ENCODE data around the gene REEP1. TPM values are rescaled to one million over a fixed set of nuclear protein-coding genes. Genes with fewer than 3 reads are reported as not detected.

The REEP1 gene
- polyA plus RNA-seq, 1 experiment: 0.10 TPM

DNA sequence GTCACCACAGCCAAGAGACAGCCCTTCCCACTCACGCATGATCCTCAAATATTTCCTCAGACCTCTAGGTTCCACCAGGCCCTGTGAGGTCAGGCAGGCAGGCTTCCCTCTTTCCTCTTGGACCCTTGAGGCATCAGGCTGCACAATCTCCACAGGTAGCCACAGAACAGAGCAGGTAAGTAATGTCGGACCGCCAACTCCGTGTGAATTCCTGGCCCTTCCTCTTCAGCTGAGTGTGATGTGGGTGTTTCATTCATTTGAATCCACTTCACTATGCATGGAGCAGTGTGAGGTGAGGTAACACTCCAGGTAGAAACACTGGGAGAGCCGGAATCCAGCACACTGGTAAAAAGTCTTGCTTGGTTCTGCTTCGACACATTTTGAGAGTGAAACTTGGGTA, 94.2 kb downstream of the REEP1 start:
- H3K27ac ChIP-seq (ENCODE audit: low read depth, low read length): no peak overlapping the region
- no peaks in the 10 kb centered on the region for H3K9me3 ChIP-seq (ENCODE audit: control insufficient read depth, insufficient read depth, low read length)
- CTCF ChIA-PET: no interaction called here
- POLR2A ChIA-PET: no interaction called here
- H3K4me3 ChIP-seq (ENCODE audit: low read depth, low read length): no peak overlapping the region
- peaks cover 27% of the 10 kb centered on the region for H3K27me3 ChIP-seq (ENCODE audit: control insufficient read depth, insufficient read depth, low read length)
- TF ChIP-seq, protein P1, sequence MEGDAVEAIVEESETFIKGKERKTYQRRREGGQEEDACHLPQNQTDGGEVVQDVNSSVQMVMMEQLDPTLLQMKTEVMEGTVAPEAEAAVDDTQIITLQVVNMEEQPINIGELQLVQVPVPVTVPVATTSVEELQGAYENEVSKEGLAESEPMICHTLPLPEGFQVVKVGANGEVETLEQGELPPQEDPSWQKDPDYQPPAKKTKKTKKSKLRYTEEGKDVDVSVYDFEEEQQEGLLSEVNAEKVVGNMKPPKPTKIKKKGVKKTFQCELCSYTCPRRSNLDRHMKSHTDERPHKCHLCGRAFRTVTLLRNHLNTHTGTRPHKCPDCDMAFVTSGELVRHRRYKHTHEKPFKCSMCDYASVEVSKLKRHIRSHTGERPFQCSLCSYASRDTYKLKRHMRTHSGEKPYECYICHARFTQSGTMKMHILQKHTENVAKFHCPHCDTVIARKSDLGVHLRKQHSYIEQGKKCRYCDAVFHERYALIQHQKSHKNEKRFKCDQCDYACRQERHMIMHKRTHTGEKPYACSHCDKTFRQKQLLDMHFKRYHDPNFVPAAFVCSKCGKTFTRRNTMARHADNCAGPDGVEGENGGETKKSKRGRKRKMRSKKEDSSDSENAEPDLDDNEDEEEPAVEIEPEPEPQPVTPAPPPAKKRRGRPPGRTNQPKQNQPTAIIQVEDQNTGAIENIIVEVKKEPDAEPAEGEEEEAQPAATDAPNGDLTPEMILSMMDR (IDR thresholded peaks at IDR 0.05; ENCODE audit: low read depth, low read length): no peak
- no peak for DNase-seq (ENCODE audit: low read depth, low spot score)

DNA sequence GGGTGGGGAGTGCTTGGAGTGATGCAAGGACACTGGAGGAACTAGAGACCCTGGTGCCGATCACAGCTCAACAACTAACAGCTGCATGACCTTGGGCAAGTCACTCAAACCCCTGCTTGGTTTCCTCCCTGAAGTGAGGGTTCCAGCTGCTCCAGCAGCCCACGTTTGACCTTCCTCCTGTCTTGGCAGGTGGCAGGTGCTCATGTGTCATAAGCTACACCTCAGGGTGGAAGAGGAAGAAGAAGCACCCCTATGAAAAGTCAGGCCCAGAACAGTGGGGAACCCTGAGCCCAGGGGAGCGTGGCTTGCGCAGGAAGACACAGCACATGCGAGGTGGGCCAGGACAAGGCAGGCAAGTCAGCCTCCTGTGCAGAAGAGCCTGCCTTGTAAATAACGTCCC, 95.8 kb downstream of the REEP1 start:
- Histone ChIP-seq H3K27me3 (ENCODE audit: control insufficient read depth, insufficient read depth, low read length) (peaks cover 27% of the 10 kb centered on the region), H3K4me3 (ENCODE audit: low read depth, low read length) (no peak overlapping the region), H3K9me3 (ENCODE audit: control insufficient read depth, insufficient read depth, low read length) (no peaks in the 10 kb centered on the region), H3K27ac (ENCODE audit: low read depth, low read length) (no peak overlapping the region)
- DNase-seq (ENCODE audit: low read depth, low spot score): no peak
- POLR2A ChIA-PET: interaction anchor here (0.6 kb wide), 1 partner anchor 88 kb away, joined by 6 read pairs; no protein-coding TSS in a partner anchor
- CTCF ChIA-PET: no interaction called here
- TF ChIP-seq, protein P1 (IDR thresholded peaks at IDR 0.05; ENCODE audit: low read depth, low read length): no peak

DNA sequence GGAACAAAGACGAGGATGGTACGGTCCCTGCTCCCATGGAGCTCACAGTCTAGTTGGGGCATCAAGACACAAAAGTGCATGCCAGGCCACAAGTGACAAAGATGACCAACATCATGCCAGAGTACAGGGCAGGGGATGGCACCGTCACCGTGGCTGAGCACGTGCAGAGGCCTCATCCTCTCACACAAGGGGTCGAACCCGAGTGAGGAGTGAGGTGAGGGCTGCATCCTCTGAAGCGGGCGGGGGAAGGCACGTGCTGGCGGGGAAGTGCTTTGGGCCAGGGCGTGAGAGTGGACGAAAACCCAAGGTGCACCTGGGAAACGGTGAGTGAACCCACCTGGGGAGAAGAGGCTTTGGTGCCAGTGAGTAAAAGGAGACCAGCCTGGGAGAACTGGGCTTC, 97.2 kb downstream of the REEP1 start:
- H3K9me3 ChIP-seq (ENCODE audit: control insufficient read depth, insufficient read depth, low read length): no peaks in the 10 kb centered on the region
- DNase-seq (ENCODE audit: low read depth, low spot score): no peak
- CTCF ChIA-PET: no interaction called here
- POLR2A ChIA-PET: no interaction called here
- H3K27me3 ChIP-seq (ENCODE audit: control insufficient read depth, insufficient read depth, low read length): peaks cover 27% of the 10 kb centered on the region
- TF ChIP-seq, protein P1 (IDR thresholded peaks at IDR 0.05; ENCODE audit: low read depth, low read length): no peak
- H3K27ac ChIP-seq (ENCODE audit: low read depth, low read length): no peak overlapping the region
- H3K4me3 ChIP-seq (ENCODE audit: low read depth, low read length): no peak overlapping the region

- Histone ChIP-seq H3K9me3 (ENCODE audit: control insufficient read depth, insufficient read depth, low read length) (no peaks in the 10 kb centered on the region), H3K4me3 (ENCODE audit: low read depth, low read length) (no peak overlapping the region), H3K27me3 (ENCODE audit: control insufficient read depth, insufficient read depth, low read length) (peaks cover 27% of the 10 kb centered on the region), H3K27ac (ENCODE audit: low read depth, low read length) (no peak overlapping the region)
- DNase-seq (ENCODE audit: low read depth, low spot score): no peak
- TF ChIP-seq, protein P1 (IDR thresholded peaks at IDR 0.05; ENCODE audit: low read depth, low read length): no peak
- CTCF ChIA-PET: no interaction called here
- POLR2A ChIA-PET: no interaction called here
Measured at GRCh38 chr2:86239745-86240144, 97.7 kb downstream of the REEP1 start.

DNA sequence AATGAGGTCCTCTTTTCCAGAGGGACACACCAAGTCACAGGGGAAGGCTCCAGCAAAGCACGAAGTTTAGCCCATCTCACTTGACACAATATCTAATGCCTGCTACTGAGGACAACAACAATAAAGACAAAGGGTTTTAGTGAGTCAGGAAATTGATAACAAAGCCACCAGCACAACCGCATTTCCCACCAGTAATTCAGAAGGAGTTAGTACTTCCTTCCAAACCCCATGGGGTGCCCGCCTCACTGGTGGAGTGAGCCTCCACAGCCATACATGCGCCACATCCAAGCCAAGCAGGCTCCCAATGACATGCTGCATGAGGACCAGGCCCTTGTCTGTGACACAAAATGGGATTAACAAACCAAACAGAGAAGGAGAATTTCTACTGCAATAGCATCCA, 98.1 kb downstream of the REEP1 start:
- peaks cover 24% of the 10 kb centered on the region for H3K27me3 ChIP-seq (ENCODE audit: control insufficient read depth, insufficient read depth, low read length)
- TF ChIP-seq, protein P1 (IDR thresholded peaks at IDR 0.05; ENCODE audit: low read depth, low read length): no peak
- H3K4me3 ChIP-seq (ENCODE audit: low read depth, low read length): no peak overlapping the region
- H3K9me3 ChIP-seq (ENCODE audit: control insufficient read depth, insufficient read depth, low read length): no peaks in the 10 kb centered on the region
- ChIA-PET POLR2A (no interaction called here), CTCF (no interaction called here)
- no peak for DNase-seq (ENCODE audit: low read depth, low spot score)
- no peak overlapping the region for H3K27ac ChIP-seq (ENCODE audit: low read depth, low read length)
